Measurements from ENCODE around the gene GPR39.

DNA sequence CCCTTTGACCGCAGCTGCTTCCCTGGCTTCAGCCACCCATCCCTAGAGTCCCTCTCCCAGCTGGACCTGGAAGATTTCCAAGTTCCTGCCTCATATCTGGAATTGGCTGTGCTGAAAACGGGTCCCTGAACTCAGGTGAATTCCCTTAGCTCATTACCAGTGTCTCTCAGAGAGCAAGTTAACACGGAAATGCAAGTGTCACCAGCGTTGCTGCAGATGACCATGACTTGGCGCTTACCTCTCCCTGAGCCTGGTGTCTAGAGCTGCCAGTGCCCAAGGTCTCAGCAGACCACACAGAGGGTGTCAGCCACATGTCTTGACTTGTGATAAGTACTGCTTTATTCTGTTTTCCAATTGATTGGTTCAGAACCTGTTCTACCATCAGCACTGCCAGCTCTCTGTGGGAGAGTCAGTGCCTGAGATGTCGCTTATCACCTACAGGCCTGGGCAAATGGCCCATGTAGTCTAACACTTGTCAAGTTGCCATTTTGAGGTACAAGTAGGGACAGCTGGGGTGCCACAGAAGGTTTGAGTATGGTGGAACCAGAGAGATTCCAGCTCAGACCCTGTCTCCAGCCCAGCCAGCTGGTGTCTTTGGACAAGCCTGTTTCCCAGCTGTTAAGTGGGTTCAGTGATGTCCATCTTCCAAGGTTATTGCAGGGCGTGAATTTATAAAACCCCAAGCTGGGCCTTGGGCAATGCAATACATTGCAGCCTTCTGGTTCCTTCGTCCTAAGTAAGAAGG, 204.7 kb downstream of the GPR39 start:
- TF ChIP-seq, protein P1, sequence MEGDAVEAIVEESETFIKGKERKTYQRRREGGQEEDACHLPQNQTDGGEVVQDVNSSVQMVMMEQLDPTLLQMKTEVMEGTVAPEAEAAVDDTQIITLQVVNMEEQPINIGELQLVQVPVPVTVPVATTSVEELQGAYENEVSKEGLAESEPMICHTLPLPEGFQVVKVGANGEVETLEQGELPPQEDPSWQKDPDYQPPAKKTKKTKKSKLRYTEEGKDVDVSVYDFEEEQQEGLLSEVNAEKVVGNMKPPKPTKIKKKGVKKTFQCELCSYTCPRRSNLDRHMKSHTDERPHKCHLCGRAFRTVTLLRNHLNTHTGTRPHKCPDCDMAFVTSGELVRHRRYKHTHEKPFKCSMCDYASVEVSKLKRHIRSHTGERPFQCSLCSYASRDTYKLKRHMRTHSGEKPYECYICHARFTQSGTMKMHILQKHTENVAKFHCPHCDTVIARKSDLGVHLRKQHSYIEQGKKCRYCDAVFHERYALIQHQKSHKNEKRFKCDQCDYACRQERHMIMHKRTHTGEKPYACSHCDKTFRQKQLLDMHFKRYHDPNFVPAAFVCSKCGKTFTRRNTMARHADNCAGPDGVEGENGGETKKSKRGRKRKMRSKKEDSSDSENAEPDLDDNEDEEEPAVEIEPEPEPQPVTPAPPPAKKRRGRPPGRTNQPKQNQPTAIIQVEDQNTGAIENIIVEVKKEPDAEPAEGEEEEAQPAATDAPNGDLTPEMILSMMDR (IDR thresholded peaks at IDR 0.05) = peak in 1 of 7 experiments; percentile 7
- TF ChIP-seq POLR2A (IDR thresholded peaks at IDR 0.05) = peak in 2 of 3 donors; percentile 25 to 33

Measured in body of pancreas (tissue), 4 donors.